K562 (cell line): ENCODE data around the gene FADD. TPM values are rescaled to one million over a fixed set of nuclear protein-coding genes. Genes with fewer than 3 reads are reported as not detected.

Experiments
- ARID1B ChIP-seq: fragments of 450-650 bp; IDR thresholded peaks from 2 replicates; pipeline ENCODE4 v1.6.1; 2016; ENCODE audit warnings: antibody characterized with exemption, mild to moderate bottlenecking, inconsistent platforms
- EP400 ChIP-seq: fragments of 450-650 bp; IDR thresholded peaks from 2 replicates; pipeline ENCODE4 v1.6.1; 2017; ENCODE audit warnings: antibody characterized with exemption, mild to moderate bottlenecking, moderate library complexity
- HDGF ChIP-seq: fragments of 450-650 bp; IDR thresholded peaks from 2 replicates; pipeline ENCODE4 v1.6.1; 2016
- HMGN3 ChIP-seq: IDR thresholded peaks from 2 replicates; pipeline ENCODE4 v1.6.1; 2011; ENCODE audit warnings: borderline replicate concordance, low read depth, mild to moderate bottlenecking, mixed read lengths, low read length; ENCODE audit not compliant: insufficient read length; ENCODE audit errors: extremely low read depth
- SAFB ChIP-seq: fragments of 200-400 bp; formaldehyde crosslinking; IDR thresholded peaks from 2 replicates; pipeline ENCODE4 v1.6.1; 2017; ENCODE audit warnings: low read depth, low read length, borderline replicate concordance
- SIN3A ChIP-seq, 2 experiments: fragments of 150-350 bp in 1 of 2; IDR thresholded peaks; 2 replicates each; pipeline ENCODE4 v1.6.1; 2011 to 2016; ENCODE audit warnings: borderline replicate concordance in 2 of 2, low read depth in 2 of 2, low read length in 2 of 2, mild to moderate bottlenecking in 2 of 2, moderate library complexity in 2 of 2; ENCODE audit not compliant: control insufficient read depth in 1 of 2
- SNRNP70 ChIP-seq: fragments of 200-400 bp; formaldehyde crosslinking; optimal IDR thresholded peaks from 2 replicates; pipeline ENCODE3; 2017; ENCODE audit warnings: low read depth, low read length
- SOX6 ChIP-seq: fragments of 450-650 bp; IDR thresholded peaks from 2 replicates; pipeline ENCODE4 v1.6.1; 2014; ENCODE audit warnings: mild to moderate bottlenecking
- SRSF3 ChIP-seq: fragments of 200-400 bp; formaldehyde crosslinking; IDR thresholded peaks from 2 replicates; pipeline ENCODE4 v1.6.1; 2016; ENCODE audit warnings: mild to moderate bottlenecking, low read length, moderate library complexity; ENCODE audit not compliant: insufficient read depth
- TEAD2 ChIP-seq: fragments of 450-650 bp; IDR thresholded peaks from 2 replicates; pipeline ENCODE4 v1.6.1; 2016; ENCODE audit warnings: missing genetic modification characterization, control low read depth, missing compliant biosample characterization
- ZNF165 ChIP-seq: fragments of 250-450 bp; sonication (Bioruptor Pico); IDR thresholded peaks from 2 replicates; pipeline ENCODE4 v1.4.0; 2020; ENCODE audit warnings: borderline replicate concordance
- ZNF3 ChIP-seq: fragments of 250-450 bp; sonication (Bioruptor Pico); IDR thresholded peaks from 2 replicates; pipeline ENCODE4 v1.5.0; 2021; ENCODE audit warnings: mild to moderate bottlenecking, moderate library complexity
- ZNF507 ChIP-seq: conservative IDR thresholded peaks from 2 replicates; pipeline ENCODE4 v1.6.1; 2017; ENCODE audit warnings: missing genetic modification characterization, missing compliant biosample characterization
- polyA plus RNA-seq, 8 experiments: library from polyadenylated mRNA; depleted of rRNA in 4 of 8; stranded (reverse) in 5 of 8; unstranded in 3 of 8; fragments of >200 nt; fragmentation: Nextera tagmentation in 2 of 8; fragmentation: Illumina TruSeq in 1 of 8; extraction: Ambion mirVana in 2 of 8; extraction: Trizol in 1 of 8; gene quantifications; 2 replicates each; pipeline versions ENCODE4 v1.2.1 to v1.2.3, GENCODE V29; 2011 to 2014; ENCODE audit warnings: inconsistent platforms in 1 of 8, missing spikeins in 1 of 8
- total RNA-seq, 7 experiments: library from RNA; depleted of rRNA in 6 of 7; stranded (reverse); fragments of >200 nt in 6 of 7; fragmentation: Illumina TruSeq in 2 of 7; extraction: Trizol in 2 of 7; gene quantifications; 2 replicates each; pipeline versions ENCODE4 v1.2.1 to v1.2.3, GENCODE V29; 2011 to 2021; ENCODE audit warnings: low replicate concordance in 1 of 7
- TF ChIP-seq, protein P1 (sequence below): fragments of 150-350 bp; IDR thresholded peaks from 2 replicates; pipeline ENCODE4 v1.6.1; 2014; ENCODE audit warnings: low read depth, mild to moderate bottlenecking, low read length, borderline replicate concordance
- TF ChIP-seq, protein P2 (sequence below): fragments of 250-450 bp; sonication (Bioruptor Pico); IDR thresholded peaks from 2 replicates; pipeline ENCODE4 v1.9.0; 2021; ENCODE audit warnings: mild to moderate bottlenecking
- TF ChIP-seq, protein P3 (sequence below): fragments of 450-650 bp; formaldehyde crosslinking; IDR thresholded peaks from 2 replicates; pipeline ENCODE4 v1.4.0; 2020; ENCODE audit warnings: mild to moderate bottlenecking
- TF ChIP-seq, protein P4 (sequence below): sonication (generic); formaldehyde crosslinking; IDR thresholded peaks from 2 replicates; pipeline ENCODE4 v1.8.0; 2022; ENCODE audit warnings: mild to moderate bottlenecking, missing genetic modification reagents
- TF ChIP-seq, protein P5 (sequence below): fragments of 450-650 bp; conservative IDR thresholded peaks from 2 replicates; pipeline ENCODE4 v1.6.1; 2016; ENCODE audit warnings: missing genetic modification characterization, low read depth, mild to moderate bottlenecking, missing compliant biosample characterization, moderate library complexity

The FADD gene
- total and polyA plus RNA-seq, 9 of the 15 experiments (the other 6 are each of a cell fraction or from before 2014, with no cell fraction given), result 0.29 to 26.9 (median 20.4) TPM

DNA sequence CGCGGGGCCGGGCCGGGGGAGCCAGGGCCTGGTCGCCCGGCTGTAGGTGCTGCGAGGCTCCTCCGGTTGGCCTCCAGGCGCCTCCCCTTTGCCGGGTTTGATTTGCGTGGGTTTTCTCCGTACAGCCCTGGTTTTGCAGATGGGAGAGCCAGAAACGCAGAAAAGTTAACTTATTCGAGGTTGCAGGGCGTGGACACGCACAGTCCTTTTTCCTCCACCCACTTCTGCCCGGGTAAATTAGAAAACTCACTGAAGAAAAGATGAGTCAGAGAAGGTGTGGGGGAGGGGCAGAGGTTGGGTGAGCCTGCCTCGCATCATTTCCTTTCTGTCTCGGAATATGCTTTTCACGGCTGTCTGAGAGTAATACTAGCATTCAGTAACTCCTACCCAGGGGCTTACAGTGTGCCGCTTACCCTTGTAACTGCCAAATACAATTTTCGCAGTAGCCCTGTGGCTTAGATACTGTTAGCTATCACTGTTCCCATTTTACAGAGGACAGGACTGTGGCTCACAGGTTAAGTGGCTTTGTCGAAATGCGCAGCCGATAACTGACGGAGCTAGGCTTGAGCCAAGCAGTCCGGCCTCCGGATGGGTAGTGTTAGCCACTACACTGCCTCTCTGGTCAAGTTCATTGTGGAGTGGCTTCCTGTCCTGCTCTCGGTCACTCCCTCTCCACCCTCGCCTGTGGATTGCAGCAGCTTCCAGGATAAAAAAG, 812 bp downstream of the FADD start (continued):
- TF ChIP-seq, protein P1, sequence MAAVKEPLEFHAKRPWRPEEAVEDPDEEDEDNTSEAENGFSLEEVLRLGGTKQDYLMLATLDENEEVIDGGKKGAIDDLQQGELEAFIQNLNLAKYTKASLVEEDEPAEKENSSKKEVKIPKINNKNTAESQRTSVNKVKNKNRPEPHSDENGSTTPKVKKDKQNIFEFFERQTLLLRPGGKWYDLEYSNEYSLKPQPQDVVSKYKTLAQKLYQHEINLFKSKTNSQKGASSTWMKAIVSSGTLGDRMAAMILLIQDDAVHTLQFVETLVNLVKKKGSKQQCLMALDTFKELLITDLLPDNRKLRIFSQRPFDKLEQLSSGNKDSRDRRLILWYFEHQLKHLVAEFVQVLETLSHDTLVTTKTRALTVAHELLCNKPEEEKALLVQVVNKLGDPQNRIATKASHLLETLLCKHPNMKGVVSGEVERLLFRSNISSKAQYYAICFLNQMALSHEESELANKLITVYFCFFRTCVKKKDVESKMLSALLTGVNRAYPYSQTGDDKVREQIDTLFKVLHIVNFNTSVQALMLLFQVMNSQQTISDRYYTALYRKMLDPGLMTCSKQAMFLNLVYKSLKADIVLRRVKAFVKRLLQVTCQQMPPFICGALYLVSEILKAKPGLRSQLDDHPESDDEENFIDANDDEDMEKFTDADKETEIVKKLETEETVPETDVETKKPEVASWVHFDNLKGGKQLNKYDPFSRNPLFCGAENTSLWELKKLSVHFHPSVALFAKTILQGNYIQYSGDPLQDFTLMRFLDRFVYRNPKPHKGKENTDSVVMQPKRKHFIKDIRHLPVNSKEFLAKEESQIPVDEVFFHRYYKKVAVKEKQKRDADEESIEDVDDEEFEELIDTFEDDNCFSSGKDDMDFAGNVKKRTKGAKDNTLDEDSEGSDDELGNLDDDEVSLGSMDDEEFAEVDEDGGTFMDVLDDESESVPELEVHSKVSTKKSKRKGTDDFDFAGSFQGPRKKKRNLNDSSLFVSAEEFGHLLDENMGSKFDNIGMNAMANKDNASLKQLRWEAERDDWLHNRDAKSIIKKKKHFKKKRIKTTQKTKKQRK, result no peak
- 0 out of 2 replicates have a peak, but pooled peaks have one; percentile 12 for TF ChIP-seq SAFB
- 0 out of 2 replicates have a peak, but pooled peaks have one; percentile 43 for TF ChIP-seq HDGF
- TF ChIP-seq ZNF165 (CRISPR knock-in tag), result no peak
- 0 out of 4 replicates have a peak, but pooled peaks of 1 of the 2 experiments have one; percentile 11 for TF ChIP-seq SIN3A (IDR thresholded peaks at IDR 0.05; ENCODE audit: borderline replicate concordance in 2 of 2, control insufficient read depth in 1 of 2, low read depth in 2 of 2, low read length in 2 of 2)
- no peak for TF ChIP-seq SOX6
- no peak for TF ChIP-seq TEAD2 (tag)
- no peak for TF ChIP-seq SNRNP70
- TF ChIP-seq HMGN3, result no peak
- TF ChIP-seq, protein P2, sequence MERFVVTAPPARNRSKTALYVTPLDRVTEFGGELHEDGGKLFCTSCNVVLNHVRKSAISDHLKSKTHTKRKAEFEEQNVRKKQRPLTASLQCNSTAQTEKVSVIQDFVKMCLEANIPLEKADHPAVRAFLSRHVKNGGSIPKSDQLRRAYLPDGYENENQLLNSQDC, result no peak
- TF ChIP-seq, protein P3, sequence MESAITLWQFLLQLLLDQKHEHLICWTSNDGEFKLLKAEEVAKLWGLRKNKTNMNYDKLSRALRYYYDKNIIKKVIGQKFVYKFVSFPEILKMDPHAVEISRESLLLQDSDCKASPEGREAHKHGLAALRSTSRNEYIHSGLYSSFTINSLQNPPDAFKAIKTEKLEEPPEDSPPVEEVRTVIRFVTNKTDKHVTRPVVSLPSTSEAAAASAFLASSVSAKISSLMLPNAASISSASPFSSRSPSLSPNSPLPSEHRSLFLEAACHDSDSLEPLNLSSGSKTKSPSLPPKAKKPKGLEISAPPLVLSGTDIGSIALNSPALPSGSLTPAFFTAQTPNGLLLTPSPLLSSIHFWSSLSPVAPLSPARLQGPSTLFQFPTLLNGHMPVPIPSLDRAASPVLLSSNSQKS, result no peak
- TF ChIP-seq ARID1B, result peak; percentile 72
- TF ChIP-seq, protein P4, sequence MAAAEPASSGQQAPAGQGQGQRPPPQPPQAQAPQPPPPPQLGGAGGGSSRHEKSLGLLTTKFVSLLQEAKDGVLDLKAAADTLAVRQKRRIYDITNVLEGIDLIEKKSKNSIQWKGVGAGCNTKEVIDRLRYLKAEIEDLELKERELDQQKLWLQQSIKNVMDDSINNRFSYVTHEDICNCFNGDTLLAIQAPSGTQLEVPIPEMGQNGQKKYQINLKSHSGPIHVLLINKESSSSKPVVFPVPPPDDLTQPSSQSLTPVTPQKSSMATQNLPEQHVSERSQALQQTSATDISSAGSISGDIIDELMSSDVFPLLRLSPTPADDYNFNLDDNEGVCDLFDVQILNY (CRISPR knock-in tag), result no peak
- peak; percentile 71 for TF ChIP-seq EP400
- TF ChIP-seq, protein P5, sequence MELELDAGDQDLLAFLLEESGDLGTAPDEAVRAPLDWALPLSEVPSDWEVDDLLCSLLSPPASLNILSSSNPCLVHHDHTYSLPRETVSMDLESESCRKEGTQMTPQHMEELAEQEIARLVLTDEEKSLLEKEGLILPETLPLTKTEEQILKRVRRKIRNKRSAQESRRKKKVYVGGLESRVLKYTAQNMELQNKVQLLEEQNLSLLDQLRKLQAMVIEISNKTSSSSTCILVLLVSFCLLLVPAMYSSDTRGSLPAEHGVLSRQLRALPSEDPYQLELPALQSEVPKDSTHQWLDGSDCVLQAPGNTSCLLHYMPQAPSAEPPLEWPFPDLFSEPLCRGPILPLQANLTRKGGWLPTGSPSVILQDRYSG (tag), result no peak
- TF ChIP-seq SRSF3, result no peak
- no peak for TF ChIP-seq ZNF507 (tag)
- TF ChIP-seq ZNF3, result no peak
